Common myeloid progenitor, CD34-positive (primary cell): ENCODE data around the gene TMEM198.

Experiments used
- CTCF ChIA-PET: fragments of 350-600 bp; sonication (Branson Sonifier 250); formaldehyde crosslinking; loops from one replicate; lab custom pipeline; 2021; ENCODE audit warnings: antibody characterized with exemption; lab: Charles Lee
- POLR2A ChIA-PET: fragments of 350-600 bp; sonication (Branson Sonifier 250); formaldehyde crosslinking; loops from one replicate; lab custom pipeline; 2021; ENCODE audit warnings: antibody characterized with exemption; lab: Charles Lee
- DNase-seq, 3 donors: peaks; one replicate each; pipeline versions ENCODE4 v3.0.0 to v3.0.0-alpha.2; 2013
- H3K27ac ChIP-seq, 2 experiments: 1 replicate in 1 of 2; 2 replicates in 1 of 2; pipeline ENCODE4 v1.7.0; 2013; ENCODE audit warnings: inconsistent platforms in 2 of 2, low read length in 2 of 2, mild to moderate bottlenecking in 2 of 2, low read depth in 1 of 2, moderate library complexity in 1 of 2; ENCODE audit not compliant: severe bottlenecking in 2 of 2, insufficient read depth in 1 of 2, poor library complexity in 1 of 2
- H3K27me3 ChIP-seq, 5 experiments: replicated peaks in 2 of 5; 1 replicate in 3 of 5; 2 replicates in 2 of 5; pipeline versions ENCODE4 v1.6.1 to v1.7.0; 2013; ENCODE audit warnings: low read length in 4 of 5, mild to moderate bottlenecking in 2 of 5, moderate library complexity in 2 of 5, inconsistent platforms in 1 of 5; ENCODE audit not compliant: insufficient read depth in 5 of 5, control insufficient read depth in 4 of 5
- H3K36me3 ChIP-seq, 4 experiments: 1 replicate in 2 of 4; 2 replicates in 2 of 4; pipeline versions ENCODE4 v1.6.1 to v1.7.0; 2013; ENCODE audit warnings: low read length in 3 of 4, control low read depth in 1 of 4, mild to moderate bottlenecking in 1 of 4; ENCODE audit not compliant: control insufficient read depth in 4 of 4, insufficient read depth in 4 of 4
- H3K4me1 ChIP-seq, 4 experiments: 1 replicate in 3 of 4; 2 replicates in 1 of 4; pipeline versions ENCODE4 v1.6.1 to v1.7.1; 2013; ENCODE audit warnings: low read length in 3 of 4, mild to moderate bottlenecking in 3 of 4, control low read depth in 1 of 4, inconsistent platforms in 1 of 4, moderate library complexity in 1 of 4; ENCODE audit not compliant: control insufficient read depth in 4 of 4, insufficient read depth in 4 of 4; ENCODE audit errors: control extremely low read depth in 1 of 4
- H3K4me3 ChIP-seq, 7 experiments: 1 replicate in 4 of 7; 2 replicates in 3 of 7; pipeline versions ENCODE4 v1.5.1 to v1.7.0; 2013; ENCODE audit warnings: mild to moderate bottlenecking in 7 of 7, low read length in 6 of 7, moderate library complexity in 6 of 7, inconsistent platforms in 2 of 7, low read depth in 2 of 7, control low read depth in 1 of 7; ENCODE audit not compliant: insufficient read depth in 4 of 7, control insufficient read depth in 1 of 7; ENCODE audit errors: extremely low read depth in 1 of 7
- H3K9me3 ChIP-seq, 5 experiments: 1 replicate in 4 of 5; 2 replicates in 1 of 5; pipeline versions ENCODE4 v1.6.1 to v1.7.1; 2013; ENCODE audit warnings: low read length in 4 of 5, mild to moderate bottlenecking in 2 of 5, inconsistent platforms in 1 of 5, low read depth in 1 of 5, moderate library complexity in 1 of 5; ENCODE audit not compliant: control insufficient read depth in 4 of 5, insufficient read depth in 2 of 5; ENCODE audit errors: control extremely low read depth in 1 of 5
- WGBS: methylation state at CpG from one replicate; pipeline ENCODE4 v1.1.5; 2013; ENCODE audit not compliant: insufficient coverage; 5-methylcytosine and 5-hydroxymethylcytosine counted together

TMEM198 gene

GRCh38 chr2:219552382-219553167 lies 8.7 kb downstream of the TMEM198 start:
- peak overlapping the region; percentile 43 to 77 (median 63) for H3K4me3 ChIP-seq
- H3K9me3 ChIP-seq, result no peaks in the 10 kb centered on the region
- DNase-seq, result peak; percentile 73 to 91 (median 85)
- POLR2A ChIA-PET, result interaction anchor here (0.7 to 1.2 kb wide), 2 partner anchors 9 to 18 kb away, joined by 3 to 4 read pairs; partner anchors contain the start of genes CHPF, OBSL1 and TMEM198
- peaks cover 3 to 34% (median 16%) of the 10 kb centered on the region in 5 experiments for H3K27me3 ChIP-seq
- CTCF ChIA-PET, result interaction anchor here (0.5 to 7.1 kb wide), 9 partner anchors 9 to 90 kb away, joined by 3 to 46 read pairs (median 3); partner anchors contain the start of genes CHPF, OBSL1, STK11IP and TMEM198
- WGBS, result 1% methylated on average over 64 of the region's 99 CpGs
- H3K27ac ChIP-seq, result no peak overlapping the region
- peaks cover 0 to 4% (median 2%) of the 10 kb centered on the region in 4 experiments for H3K36me3 ChIP-seq
- peaks cover 0 to 20% (median 16%) of the 10 kb centered on the region in 4 experiments for H3K4me1 ChIP-seq

- WGBS, result 46% methylated on average over 7 of the region's 7 CpGs
- POLR2A ChIA-PET, result interaction anchor here (0.7 to 1.2 kb wide), 2 partner anchors 9 to 18 kb away, joined by 3 to 4 read pairs; partner anchors contain the start of genes CHPF, OBSL1 and TMEM198
- CTCF ChIA-PET, result interaction anchor here (0.9 to 7.1 kb wide), 4 partner anchors 8 to 89 kb away, joined by 3 to 46 read pairs (median 22); partner anchors contain the start of genes CHPF, OBSL1 and TMEM198
- no peaks in the 10 kb centered on the region for H3K9me3 ChIP-seq
- H3K36me3 ChIP-seq, result peaks cover 0 to 4% (median 2%) of the 10 kb centered on the region in 4 experiments
- no peak for DNase-seq
- peaks cover 3 to 34% (median 16%) of the 10 kb centered on the region in 5 experiments for H3K27me3 ChIP-seq
- no peak overlapping the region for H3K27ac ChIP-seq
- peaks cover 0 to 20% (median 16%) of the 10 kb centered on the region in 4 experiments for H3K4me1 ChIP-seq
- H3K4me3 ChIP-seq, result peak overlapping the region in 4 of 7 experiments; percentile 57 to 77 (median 70)
Observed at GRCh38 chr2:219553168-219553417, 9.3 kb downstream of the TMEM198 start.

- ChIA-PET POLR2A (interaction anchor here (0.7 kb wide), 1 partner anchor 17 kb away, joined by 3 read pairs; the partner anchor contains the start of gene OBSL1), CTCF (interaction anchor here (0.6 to 7.1 kb wide), 3 partner anchors 8 to 586 kb away, joined by 3 to 46 read pairs (median 37); partner anchors contain the start of genes CHPF and TMEM198)
- Histone ChIP-seq H3K36me3 (peaks cover 0 to 4% (median 2%) of the 10 kb centered on the region in 4 experiments), H3K4me3 (no peak overlapping the region), H3K9me3 (no peaks in the 10 kb centered on the region), H3K27me3 (peaks cover 3 to 34% (median 13%) of the 10 kb centered on the region in 5 experiments), H3K4me1 (peaks cover 0 to 20% (median 16%) of the 10 kb centered on the region in 4 experiments), H3K27ac (no peak overlapping the region)
- WGBS, result 92% methylated on average over 4 of the region's 12 CpGs
- no peak for DNase-seq
Observed at GRCh38 chr2:219553463-219553963, 9.7 kb downstream of the TMEM198 start.

- Histone ChIP-seq H3K4me3 (no peak overlapping the region), H3K4me1 (peaks cover 0 to 20% (median 16%) of the 10 kb centered on the region in 4 experiments), H3K9me3 (no peaks in the 10 kb centered on the region), H3K27ac (no peak overlapping the region), H3K27me3 (peaks cover 3 to 34% (median 11%) of the 10 kb centered on the region in 5 experiments), H3K36me3 (peaks cover 0 to 4% (median 2%) of the 10 kb centered on the region in 4 experiments)
- CTCF ChIA-PET, result interaction anchor here (14.3 kb wide), 1 partner anchor 13 kb away, joined by 117 read pairs; the partner anchor contains the start of genes CHPF and TMEM198
- DNase-seq, result no peak
- WGBS, result 98% methylated on average over 10 of the region's 15 CpGs
- POLR2A ChIA-PET, result no interaction called here
Observed at GRCh38 chr2:219554350-219554749, 10.5 kb downstream of the TMEM198 start.

GRCh38 chr2:219555956-219556355 lies 12.1 kb downstream of the TMEM198 start:
- 97% methylated on average over 19 of the region's 20 CpGs for WGBS
- POLR2A ChIA-PET, result no interaction called here
- Histone ChIP-seq H3K4me1 (peaks cover 0 to 20% (median 16%) of the 10 kb centered on the region in 4 experiments), H3K27ac (no peak overlapping the region), H3K9me3 (no peaks in the 10 kb centered on the region), H3K4me3 (no peak overlapping the region), H3K36me3 (peaks cover 0 to 4% (median 2%) of the 10 kb centered on the region in 4 experiments), H3K27me3 (peaks cover 3 to 27% (median 8%) of the 10 kb centered on the region in 5 experiments)
- no peak for DNase-seq
- CTCF ChIA-PET, result interaction anchor here (0.6 to 14.3 kb wide), 2 partner anchors 15 to 76 kb away, joined by 3 to 117 read pairs; partner anchors contain the start of genes CHPF and TMEM198

- Histone ChIP-seq H3K9me3 (no peaks in the 10 kb centered on the region), H3K36me3 (peaks cover 0 to 4% (median 2%) of the 10 kb centered on the region in 4 experiments), H3K4me1 (peaks cover 0 to 19% (median 15%) of the 10 kb centered on the region in 4 experiments), H3K27ac (no peak overlapping the region), H3K27me3 (peaks cover 0 to 23% (median 8%) of the 10 kb centered on the region in 5 experiments), H3K4me3 (no peak overlapping the region)
- ChIA-PET POLR2A (interaction anchor here (0.8 kb wide), 1 partner anchor 14 kb away, joined by 3 read pairs; no protein-coding TSS in a partner anchor), CTCF (interaction anchor here (14.3 kb wide), 1 partner anchor 15 kb away, joined by 117 read pairs; the partner anchor contains the start of genes CHPF and TMEM198)
- WGBS, result 97% methylated on average over 17 of the region's 19 CpGs
- DNase-seq, result no peak
Observed at GRCh38 chr2:219556413-219556812, 12.6 kb downstream of the TMEM198 start.
